ENCODE results near the gene GMIP.

GRCh38 chr19:19606021-19606420 lies 37.4 kb downstream of the GMIP start:
- no peak for TF ChIP-seq CTCF (IDR thresholded peaks at IDR 0.05)
- TF ChIP-seq POLR2A (IDR thresholded peaks at IDR 0.05) = no peak
- TF ChIP-seq EP300 (IDR thresholded peaks at IDR 0.05) = no peak
